Hepatocyte (in vitro differentiated cells): ENCODE results near the gene CNTNAP2.
"Not testable (repeated sequence)": the region's sequence is repeated elsewhere in the genome, so short reads cannot be mapped to it uniquely, and the experiment has no call there.

Experiments
- EZH2 ChIP-seq: fragments of 200-600 bp; sonication (generic); IDR thresholded peaks from 2 replicates; pipeline ENCODE4 v1.6.1; 2016; ENCODE audit warnings: antibody characterized with exemption, mild to moderate bottlenecking, borderline replicate concordance
- EZH2phosphoT487 ChIP-seq: fragments of 200-600 bp; sonication (generic); IDR thresholded peaks from one replicate; pipeline ENCODE4 v1.6.1; 2018; ENCODE audit warnings: antibody characterized with exemption, mild to moderate bottlenecking, low read depth, moderate library complexity; ENCODE audit not compliant: unreplicated experiment, severe bottlenecking
- TF ChIP-seq, protein P1 (sequence below): fragments of 200-600 bp; sonication (generic); IDR thresholded peaks from 2 replicates; pipeline ENCODE4 v1.5.1; 2016; ENCODE audit warnings: antibody characterized with exemption, mild to moderate bottlenecking; ENCODE audit not compliant: poor library complexity

- TF ChIP-seq, protein P1, sequence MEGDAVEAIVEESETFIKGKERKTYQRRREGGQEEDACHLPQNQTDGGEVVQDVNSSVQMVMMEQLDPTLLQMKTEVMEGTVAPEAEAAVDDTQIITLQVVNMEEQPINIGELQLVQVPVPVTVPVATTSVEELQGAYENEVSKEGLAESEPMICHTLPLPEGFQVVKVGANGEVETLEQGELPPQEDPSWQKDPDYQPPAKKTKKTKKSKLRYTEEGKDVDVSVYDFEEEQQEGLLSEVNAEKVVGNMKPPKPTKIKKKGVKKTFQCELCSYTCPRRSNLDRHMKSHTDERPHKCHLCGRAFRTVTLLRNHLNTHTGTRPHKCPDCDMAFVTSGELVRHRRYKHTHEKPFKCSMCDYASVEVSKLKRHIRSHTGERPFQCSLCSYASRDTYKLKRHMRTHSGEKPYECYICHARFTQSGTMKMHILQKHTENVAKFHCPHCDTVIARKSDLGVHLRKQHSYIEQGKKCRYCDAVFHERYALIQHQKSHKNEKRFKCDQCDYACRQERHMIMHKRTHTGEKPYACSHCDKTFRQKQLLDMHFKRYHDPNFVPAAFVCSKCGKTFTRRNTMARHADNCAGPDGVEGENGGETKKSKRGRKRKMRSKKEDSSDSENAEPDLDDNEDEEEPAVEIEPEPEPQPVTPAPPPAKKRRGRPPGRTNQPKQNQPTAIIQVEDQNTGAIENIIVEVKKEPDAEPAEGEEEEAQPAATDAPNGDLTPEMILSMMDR = not testable (repeated sequence)
- TF ChIP-seq EZH2phosphoT487, EZH2: not testable (repeated sequence)
These were observed 1482.1 kb downstream of the CNTNAP2 start for GRCh38 chr7:147598687-147599086.
